GM12878 (cell line): ENCODE results near the gene RADIL. TPM values are rescaled to one million over a fixed set of nuclear protein-coding genes. Genes with fewer than 3 reads are reported as not detected.

ENCODE experiments used
- ATAC-seq: fragments of 200-7000 bp; cut with Tn5 transposase; 3 replicates; pipeline ENCODE4 v1.9.1; 2020; ENCODE audit warnings: mild to moderate bottlenecking, moderate library complexity
- BruUV-seq: library from RNA; stranded (reverse); fragments of 400-500 nt; replicated peaks from 2 replicates; lab custom pipeline; 2021; lab: Mats Ljungman, UMichigan
- CTCF ChIA-PET: fragments of 300-600 bp; sonication (Branson Sonifier 250); formaldehyde crosslinking; extraction: SDS; loops from one replicate; lab custom pipeline; 2021; ENCODE audit warnings: inconsistent platforms; lab: Yijun Ruan, JAX
- POLR2A ChIA-PET: fragments of 350-600 bp; formaldehyde crosslinking; extraction: SDS; loops from one replicate; lab custom pipeline; 2021; ENCODE audit warnings: inconsistent platforms; lab: Charles Lee
- RAD21 ChIA-PET: fragments of 300-600 bp; sonication (Branson Sonifier 250); formaldehyde crosslinking; loops from one replicate; lab custom pipeline; 2023; ENCODE audit warnings: antibody characterized with exemption; ENCODE audit not compliant: unreplicated experiment; lab: Charles Lee
- SMC1A ChIA-PET: fragments of 300-600 bp; sonication (Branson Sonifier 250); formaldehyde crosslinking; loops from one replicate; lab custom pipeline; 2023; ENCODE audit not compliant: unreplicated experiment, uncharacterized antibody; lab: Charles Lee
- DNase-seq: peaks from one replicate; pipeline ENCODE4 v3.0.0-alpha.2; 2011; ENCODE audit warnings: low read depth, low spot score
- FAIRE-seq: peaks from 3 replicates; lab custom pipeline; 2011; peaks lifted over from hg19 to GRCh38; lab: Jason Lieb, UNC
- H2AFZ ChIP-seq: 2 replicates; pipeline ENCODE4 v1.6.0; 2011; ENCODE audit warnings: low read depth, low read length, control low read depth; ENCODE audit not compliant: control insufficient read depth
- H3K27ac ChIP-seq: 2 replicates; pipeline ENCODE4 v1.5.1; 2011; ENCODE audit warnings: control low read depth; ENCODE audit not compliant: control insufficient read depth, insufficient read depth
- H3K27me3 ChIP-seq, 2 experiments: replicated peaks in 1 of 2; 2 replicates each; pipeline versions ENCODE4 v1.6.0 to v1.6.1; 2011; ENCODE audit warnings: low read length in 1 of 2; ENCODE audit not compliant: control insufficient read depth in 2 of 2, insufficient read depth in 2 of 2
- H3K36me3 ChIP-seq, 2 experiments: 2 replicates each; pipeline ENCODE4 v1.5.1; 2011; ENCODE audit warnings: low read length in 1 of 2; ENCODE audit not compliant: control insufficient read depth in 2 of 2, insufficient read depth in 2 of 2
- H3K4me1 ChIP-seq: 2 replicates; pipeline ENCODE4 v1.6.1; 2011; ENCODE audit warnings: mild to moderate bottlenecking, low read length, moderate library complexity, mixed read lengths; ENCODE audit not compliant: control insufficient read depth, insufficient read depth
- H3K4me2 ChIP-seq: 2 replicates; pipeline ENCODE4 v1.6.0; 2011; ENCODE audit warnings: control low read depth; ENCODE audit not compliant: control insufficient read depth, insufficient read depth
- H3K4me3 ChIP-seq: fragments of 200-600 bp; sonication (generic); 2 replicates; pipeline ENCODE4 v1.5.1; 2016
- H3K79me2 ChIP-seq: 2 replicates; pipeline ENCODE4 v1.6.0; 2011; ENCODE audit warnings: low read length; ENCODE audit not compliant: control insufficient read depth, insufficient read depth
- H3K9ac ChIP-seq: 2 replicates; pipeline ENCODE4 v1.8.0; 2011; ENCODE audit warnings: low read length, control low read depth, mixed read lengths; ENCODE audit not compliant: control insufficient read depth, insufficient read depth
- H3K9me3 ChIP-seq: replicated peaks from 3 replicates; pipeline ENCODE4 v1.5.1; 2011; ENCODE audit warnings: mild to moderate bottlenecking, low read length; ENCODE audit not compliant: control insufficient read depth, insufficient read depth
- H4K20me1 ChIP-seq: 2 replicates; pipeline ENCODE4 v1.6.0; 2011; ENCODE audit not compliant: control insufficient read depth, insufficient read depth
- ATF7 ChIP-seq: fragments of 450-650 bp; IDR thresholded peaks from 2 replicates; pipeline ENCODE4 v1.6.1; 2016; ENCODE audit warnings: low read depth, mild to moderate bottlenecking
- BRCA1 ChIP-seq: IDR thresholded peaks from 2 replicates; pipeline ENCODE4 v1.6.1; 2011; ENCODE audit warnings: low read depth, low read length, improper control_type of control experiment
- CBFB ChIP-seq: IDR thresholded peaks from 2 replicates; pipeline ENCODE4 v1.6.1; 2016; ENCODE audit warnings: antibody characterized with exemption, low read depth
- CBX5 ChIP-seq: sonication (generic); IDR thresholded peaks from 2 replicates; pipeline ENCODE4 v1.6.1; 2016; ENCODE audit warnings: low read depth, moderate library complexity, mild to moderate bottlenecking, inconsistent platforms
- CTCF ChIP-seq, 3 experiments: IDR thresholded peaks in 2 of 3; conservative IDR thresholded peaks in 1 of 3; 2 replicates each; pipeline ENCODE4 v1.5.1; 2011; ENCODE audit warnings: low read depth in 3 of 3, low read length in 3 of 3, mild to moderate bottlenecking in 3 of 3, control low read depth in 2 of 3, moderate library complexity in 2 of 3, inconsistent platforms in 1 of 3, mixed read lengths in 1 of 3; ENCODE audit not compliant: control insufficient read depth in 2 of 3, insufficient read depth in 1 of 3; ENCODE audit errors: extremely low read depth in 1 of 3
- E2F8 ChIP-seq: fragments of 450-650 bp; IDR thresholded peaks from 2 replicates; pipeline ENCODE4 v1.6.1; 2018; ENCODE audit warnings: mild to moderate bottlenecking, low read depth, moderate library complexity; ENCODE audit not compliant: partially characterized antibody
- MAX ChIP-seq: IDR thresholded peaks from 2 replicates; pipeline ENCODE4 v1.6.1; 2012; ENCODE audit warnings: low read depth, low read length, improper control_type of control experiment
- MTA3 ChIP-seq: IDR thresholded peaks from 2 replicates; pipeline ENCODE4 v1.6.1; 2012; ENCODE audit warnings: low read length, inconsistent platforms, borderline replicate concordance
- MYB ChIP-seq: fragments of 150-350 bp; IDR thresholded peaks from 2 replicates; pipeline ENCODE4 v1.6.1; 2014; ENCODE audit warnings: mild to moderate bottlenecking, low read depth, low read length, borderline replicate concordance
- MYC ChIP-seq: IDR thresholded peaks from 2 replicates; pipeline ENCODE4 v1.6.1; 2011; ENCODE audit warnings: mild to moderate bottlenecking, low read length, moderate library complexity, inconsistent platforms; ENCODE audit not compliant: insufficient read depth, insufficient replicate concordance, insufficient read length, severe bottlenecking
- PBX3 ChIP-seq: IDR thresholded peaks from 2 replicates; pipeline ENCODE4 v1.6.1; 2011; ENCODE audit warnings: mild to moderate bottlenecking, low read depth, low read length, moderate library complexity; ENCODE audit not compliant: insufficient replicate concordance
- POLR2AphosphoS2 ChIP-seq: IDR thresholded peaks from 2 replicates; pipeline ENCODE4 v1.6.1; 2011; ENCODE audit warnings: low read depth, mild to moderate bottlenecking, low read length, improper control_type of control experiment, moderate library complexity
- POLR2AphosphoS5 ChIP-seq: IDR thresholded peaks from 2 replicates; pipeline ENCODE4 v1.6.1; 2011; ENCODE audit warnings: mild to moderate bottlenecking, low read length, inconsistent platforms
- SIX5 ChIP-seq: IDR thresholded peaks from 2 replicates; pipeline ENCODE4 v1.6.1; 2011; ENCODE audit warnings: mild to moderate bottlenecking, low read depth, low read length, moderate library complexity; ENCODE audit not compliant: severe bottlenecking
- SMAD5 ChIP-seq: IDR thresholded peaks from 2 replicates; pipeline ENCODE4 v1.6.1; 2016; ENCODE audit warnings: antibody characterized with exemption, low read depth
- SMC3 ChIP-seq: IDR thresholded peaks from 2 replicates; pipeline ENCODE4 v1.6.1; 2011; ENCODE audit warnings: low read length, improper control_type of control experiment, borderline replicate concordance
- TCF3 ChIP-seq: IDR thresholded peaks from 2 replicates; pipeline ENCODE4 v1.6.1; 2012; ENCODE audit warnings: low read depth, mild to moderate bottlenecking, low read length, borderline replicate concordance; ENCODE audit not compliant: insufficient read depth
- WGBS: methylation state at CpG from one replicate; pipeline ENCODE4 v1.1.6; 2016; ENCODE audit warnings: low lambda C conversion rate; ENCODE audit not compliant: insufficient replicate concordance, insufficient coverage; ENCODE audit errors: missing lambda C conversion rate; 5-methylcytosine and 5-hydroxymethylcytosine counted together
- in situ Hi-C: fragments of 300-500 bp; cut with MboI; formaldehyde crosslinking; loops from 9 replicates; pipeline ENCODE4 v1.14.3; 2018; ENCODE audit warnings: mixed read lengths
- intact Hi-C: fragments of 100-400 bp; cut with micrococcal nuclease; formaldehyde crosslinking; loops from one replicate; pipeline ENCODE4 v1.14.2; 2022; ENCODE audit not compliant: unreplicated experiment
- polyA plus RNA-seq, 11 experiments: library from polyadenylated mRNA; depleted of rRNA in 4 of 11; unstranded in 6 of 11; stranded (reverse) in 5 of 11; fragments of >200 nt; fragmentation: Nextera tagmentation in 4 of 11; fragmentation: Illumina TruSeq in 1 of 11; extraction: Ambion mirVana in 4 of 11; extraction: Trizol in 1 of 11; gene quantifications; 1 replicate in 1 of 11; 2 replicates in 10 of 11; pipeline versions ENCODE4 v1.2.1 to v1.2.3, GENCODE V29; 2011 to 2016; ENCODE audit warnings: inconsistent platforms in 2 of 11, missing spikeins in 2 of 11, low read depth in 1 of 11
- total RNA-seq, 4 experiments: library from RNA; depleted of rRNA in 3 of 4; stranded (reverse); fragments of >200 nt in 3 of 4; fragmentation: Illumina TruSeq in 1 of 4; extraction: Trizol in 1 of 4; gene quantifications; 2 replicates each; pipeline versions ENCODE4 v1.2.1 to v1.2.3, GENCODE V29; 2013 to 2021

Gene RADIL
- total and polyA plus RNA-seq, 10 of the 15 experiments (the other 5 are each of a cell fraction or from before 2014, with no cell fraction given): 0.05 to 0.06 TPM; not detected in 8

- no peaks in the 10 kb centered on the region for H3K27me3 ChIP-seq
- ChIA-PET CTCF (no interaction called here), SMC1A (no interaction called here), POLR2A (no interaction called here), RAD21 (no interaction called here)
- no peak for FAIRE-seq
- H3K27ac ChIP-seq: no peak overlapping the region
- in situ Hi-C loops: no loop called here
- H3K4me3 ChIP-seq: no peak overlapping the region
- no peak overlapping the region for H3K9ac ChIP-seq
- no peak overlapping the region for H2AFZ ChIP-seq
- no peaks in the 10 kb centered on the region for H4K20me1 ChIP-seq
- no peak for ATAC-seq
- H3K79me2 ChIP-seq: no peaks in the 10 kb centered on the region
- 84% methylated on average over 5 of the region's 37 CpGs for WGBS
- intact Hi-C loops: no loop called here
- no peak overlapping the region for H3K4me2 ChIP-seq
- DNase-seq: no peak
- H3K36me3 ChIP-seq: no peaks in the 10 kb centered on the region
- no peaks in the 10 kb centered on the region; the same call in 2 of the 3 replicates for H3K9me3 ChIP-seq
- BruUV-seq: no TSS peak
- H3K4me1 ChIP-seq: no peaks in the 10 kb centered on the region
- TF ChIP-seq SMAD5 (no peak), MYB (no peak), MAX (no peak), CBFB (no peak), PBX3 (no peak), MYC (no peak), TCF3 (no peak), CBX5 (no peak), POLR2AphosphoS5 (no peak), E2F8 (no peak), SIX5 (no peak), ATF7 (no peak), BRCA1 (no peak), CTCF (IDR thresholded peaks at IDR 0.05 in 2 of 3, conservative IDR thresholded peaks at IDR 0.05 in 1 of 3; ENCODE audit: control insufficient read depth in 2 of 3, extremely low read depth in 1 of 3, insufficient read depth in 1 of 3, low read depth in 3 of 3, low read length in 3 of 3) (no peak), SMC3 (no peak), POLR2AphosphoS2 (no peak), MTA3 (no peak)
These were observed 75.0 kb downstream of the RADIL start for GRCh38 chr7:4808565-4808964.
